GM23338 (cell line): Measurements from ENCODE around the gene DDR2. TPM values are rescaled to one million over a fixed set of nuclear protein-coding genes. Genes with fewer than 3 reads are reported as not detected.

Experiments used
- ATAC-seq: fragments of 200-7000 bp; cut with Tn5 transposase; 3 replicates; pipeline ENCODE4 v1.9.1; 2020
- DNase-seq: peaks from one replicate; pipeline ENCODE4 v3.0.0-alpha.2; 2015; ENCODE audit warnings: low spot score
- H2AFZ ChIP-seq: fragments of 200-600 bp; sonication (generic); 2 replicates; pipeline ENCODE4 v1.8.0; 2016; ENCODE audit warnings: antibody characterized with exemption, mild to moderate bottlenecking, moderate library complexity
- H3F3A ChIP-seq: fragments of 200-600 bp; sonication (generic); replicated peaks from 2 replicates; pipeline ENCODE4 v1.8.0; 2017; ENCODE audit warnings: antibody characterized with exemption, mixed run types, low read depth
- H3K27ac ChIP-seq: fragments of 200-600 bp; sonication (generic); 2 replicates; pipeline ENCODE4 v1.6.1; 2016; ENCODE audit warnings: low read depth
- H3K27me3 ChIP-seq: fragments of 200-600 bp; sonication (generic); 2 replicates; pipeline ENCODE4 v1.8.0; 2016; ENCODE audit warnings: mild to moderate bottlenecking, mixed run types, moderate library complexity; ENCODE audit not compliant: insufficient read depth
- H3K36me3 ChIP-seq: fragments of 200-600 bp; sonication (generic); 2 replicates; pipeline ENCODE4 v1.8.0; 2016; ENCODE audit warnings: mild to moderate bottlenecking; ENCODE audit not compliant: insufficient read depth
- H3K4me1 ChIP-seq: fragments of 200-600 bp; sonication (generic); 2 replicates; pipeline ENCODE4 v1.8.0; 2016; ENCODE audit warnings: mild to moderate bottlenecking, moderate library complexity; ENCODE audit not compliant: insufficient read depth
- H3K4me2 ChIP-seq: fragments of 200-600 bp; sonication (generic); 2 replicates; pipeline ENCODE4 v1.7.1; 2017; ENCODE audit warnings: mixed run types
- H3K4me3 ChIP-seq: fragments of 200-600 bp; sonication (generic); 2 replicates; pipeline ENCODE4 v1.6.1; 2016; ENCODE audit warnings: mixed run types
- H3K79me2 ChIP-seq: fragments of 200-600 bp; sonication (generic); replicated peaks from 2 replicates; pipeline ENCODE4 v1.8.0; 2017; ENCODE audit warnings: mild to moderate bottlenecking; ENCODE audit not compliant: insufficient read depth
- H3K9me2 ChIP-seq: fragments of 200-600 bp; sonication (generic); 2 replicates; pipeline ENCODE4 v1.8.0; 2017; ENCODE audit not compliant: insufficient read depth
- H4K20me1 ChIP-seq: fragments of 200-600 bp; sonication (generic); replicated peaks from 2 replicates; pipeline ENCODE4 v1.8.0; 2017; ENCODE audit warnings: mild to moderate bottlenecking; ENCODE audit not compliant: insufficient read depth
- H3K27ac Mint-ChIP-seq: 2 replicates; pipeline ENCODE4 v1.8.0; 2020; ENCODE audit warnings: inconsistent platforms, mild to moderate bottlenecking, moderate library complexity, mixed read lengths
- H3K27me3 Mint-ChIP-seq: 3 replicates; pipeline ENCODE4 v1.8.0; 2022; ENCODE audit warnings: low read depth, mild to moderate bottlenecking, moderate library complexity, mixed read lengths, inconsistent platforms; ENCODE audit not compliant: insufficient read depth, poor library complexity
- H3K36me3 Mint-ChIP-seq: 3 replicates; pipeline ENCODE4 v1.8.0; 2021; ENCODE audit warnings: low read depth, mild to moderate bottlenecking, inconsistent platforms, moderate library complexity, mixed read lengths
- H3K4me1 Mint-ChIP-seq: 3 replicates; pipeline ENCODE4 v1.8.0; 2020; ENCODE audit warnings: mild to moderate bottlenecking, inconsistent platforms, mixed read lengths
- H3K4me3 Mint-ChIP-seq: 3 replicates; pipeline ENCODE4 v1.8.0; 2021; ENCODE audit warnings: moderate library complexity, mild to moderate bottlenecking, inconsistent platforms, mixed read lengths
- H3K9me3 Mint-ChIP-seq: 3 replicates; pipeline ENCODE4 v1.8.0; 2020; ENCODE audit warnings: moderate library complexity, mild to moderate bottlenecking, inconsistent platforms, mixed read lengths
- CREB1 ChIP-seq: fragments of 250-450 bp; sonication (Bioruptor Pico); IDR thresholded peaks from 2 replicates; pipeline ENCODE4 v1.5.0; 2020; ENCODE audit warnings: low read depth, mild to moderate bottlenecking, moderate library complexity
- EZH2 ChIP-seq: fragments of 200-600 bp; sonication (generic); IDR thresholded peaks from one replicate; pipeline ENCODE4 v1.8.0; 2017; ENCODE audit warnings: antibody characterized with exemption, mild to moderate bottlenecking, low read depth; ENCODE audit not compliant: unreplicated experiment
- EZH2phosphoT487 ChIP-seq: fragments of 200-600 bp; sonication (generic); IDR thresholded peaks from one replicate; pipeline ENCODE4 v1.8.1; 2018; ENCODE audit warnings: antibody characterized with exemption; ENCODE audit not compliant: unreplicated experiment
- JUNB ChIP-seq: IDR thresholded peaks from one replicate; pipeline ENCODE4 v1.6.1; 2016; ENCODE audit warnings: antibody characterized with exemption; ENCODE audit not compliant: unreplicated experiment
- NANOG ChIP-seq: IDR thresholded peaks from 2 replicates; pipeline ENCODE4 v1.6.1; 2016; ENCODE audit warnings: antibody characterized with exemption, borderline replicate concordance
- POLR2AphosphoS5 ChIP-seq: IDR thresholded peaks from 2 replicates; pipeline ENCODE4 v1.6.1; 2016; ENCODE audit warnings: antibody characterized with exemption, low read depth
- REST ChIP-seq: IDR thresholded peaks from one replicate; pipeline ENCODE4 v1.6.1; 2018; ENCODE audit warnings: antibody characterized with exemption; ENCODE audit not compliant: unreplicated experiment
- STAT1 ChIP-seq: IDR thresholded peaks from one replicate; pipeline ENCODE4 v1.6.1; 2016; ENCODE audit warnings: antibody characterized with exemption; ENCODE audit not compliant: unreplicated experiment
- ZNF114 ChIP-seq: fragments of 250-450 bp; sonication (Bioruptor Pico); IDR thresholded peaks from 2 replicates; pipeline ENCODE4 v1.5.0; 2020; ENCODE audit warnings: mild to moderate bottlenecking, moderate library complexity
- ZNF331 ChIP-seq: fragments of 250-450 bp; sonication (Bioruptor Pico); IDR thresholded peaks from 2 replicates; pipeline ENCODE4 v1.5.0; 2020; ENCODE audit warnings: low read depth, mild to moderate bottlenecking, moderate library complexity
- ZNF462 ChIP-seq: fragments of 250-450 bp; sonication (Bioruptor Pico); IDR thresholded peaks from 2 replicates; pipeline ENCODE4 v1.5.0; 2020; ENCODE audit warnings: mild to moderate bottlenecking, moderate library complexity
- polyA plus RNA-seq: library from polyadenylated mRNA; unstranded; fragments of >200 nt; fragmentation: Nextera tagmentation; extraction: Ambion mirVana; gene quantifications from 2 replicates; pipeline ENCODE4 v1.2.1, GENCODE V29; 2016
- total RNA-seq: library from RNA; depleted of rRNA; stranded (reverse); fragments of >200 nt; shearing (Covaris generic); gene quantifications from 2 replicates; pipeline ENCODE4 v1.2.3, GENCODE V29; 2014
- TF ChIP-seq, protein P1 (sequence below), 2 experiments: fragments of 200-600 bp in 1 of 2; sonication (generic) in 1 of 2; conservative IDR thresholded peaks; 2 replicates each; pipeline versions ENCODE4 v1.5.1 to v1.6.1; 2016 to 2017; ENCODE audit warnings: antibody characterized with exemption in 2 of 2, low read depth in 2 of 2, mild to moderate bottlenecking in 2 of 2, moderate library complexity in 1 of 2
- TF ChIP-seq, protein P2 (sequence below): IDR thresholded peaks from 2 replicates; pipeline ENCODE4 v1.6.1; 2016; ENCODE audit warnings: antibody characterized with exemption

DDR2 gene
- total and polyA plus RNA-seq, 2 experiments from 2014 or later: 0.66 to 1.8 TPM

DNA sequence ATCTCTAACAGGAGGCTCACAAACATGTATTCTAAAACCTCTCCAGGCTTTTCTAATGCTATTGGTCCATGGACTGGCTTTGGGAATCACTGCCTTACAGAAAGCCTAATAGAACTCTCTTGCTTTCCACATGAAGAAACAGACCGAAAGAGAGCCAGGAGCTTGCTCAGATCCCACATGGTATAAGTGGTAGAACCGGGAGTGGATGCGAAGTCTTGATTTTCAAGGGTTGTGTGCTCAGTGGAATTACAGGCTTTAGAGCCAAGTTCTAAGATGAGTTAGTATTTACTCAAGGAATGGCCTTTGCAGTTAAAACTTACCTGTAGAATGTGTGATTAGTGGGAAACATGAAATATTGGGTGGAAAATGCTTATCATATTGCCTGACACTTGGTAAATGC is 103.9 kb downstream of the DDR2 start:
- no peaks in the 10 kb centered on the region for H3K4me1 ChIP-seq
- H3K36me3 Mint-ChIP-seq: no peaks in the 10 kb centered on the region
- no peak overlapping the region for H3K4me3 ChIP-seq
- no peak overlapping the region for H3K27ac ChIP-seq
- peaks cover 4% of the 10 kb centered on the region; the same call in 1 of the 3 replicates for H3K4me1 Mint-ChIP-seq
- H2AFZ ChIP-seq: no peak overlapping the region
- no peak overlapping the region for H3K4me2 ChIP-seq
- no peaks in the 10 kb centered on the region for H3K79me2 ChIP-seq
- no peaks in the 10 kb centered on the region for H3K9me3 Mint-ChIP-seq
- H3K9me2 ChIP-seq: no peaks in the 10 kb centered on the region
- H3F3A ChIP-seq: no peaks in the 10 kb centered on the region
- H3K27me3 ChIP-seq: no peaks in the 10 kb centered on the region
- ATAC-seq: no peak
- no peak for DNase-seq
- H3K36me3 ChIP-seq: no peaks in the 10 kb centered on the region
- no peaks in the 10 kb centered on the region for H4K20me1 ChIP-seq
- no peaks in the 10 kb centered on the region for H3K27me3 Mint-ChIP-seq
- TF ChIP-seq REST (no peak), ZNF114 (CRISPR knock-in tag) (no peak), JUNB (no peak), ZNF462 (no peak), EZH2 (no peak), POLR2AphosphoS5 (no peak), NANOG (no peak), EZH2phosphoT487 (no peak), STAT1 (no peak), CREB1 (no peak), ZNF331 (CRISPR knock-in tag) (no peak)
- TF ChIP-seq, protein P1, sequence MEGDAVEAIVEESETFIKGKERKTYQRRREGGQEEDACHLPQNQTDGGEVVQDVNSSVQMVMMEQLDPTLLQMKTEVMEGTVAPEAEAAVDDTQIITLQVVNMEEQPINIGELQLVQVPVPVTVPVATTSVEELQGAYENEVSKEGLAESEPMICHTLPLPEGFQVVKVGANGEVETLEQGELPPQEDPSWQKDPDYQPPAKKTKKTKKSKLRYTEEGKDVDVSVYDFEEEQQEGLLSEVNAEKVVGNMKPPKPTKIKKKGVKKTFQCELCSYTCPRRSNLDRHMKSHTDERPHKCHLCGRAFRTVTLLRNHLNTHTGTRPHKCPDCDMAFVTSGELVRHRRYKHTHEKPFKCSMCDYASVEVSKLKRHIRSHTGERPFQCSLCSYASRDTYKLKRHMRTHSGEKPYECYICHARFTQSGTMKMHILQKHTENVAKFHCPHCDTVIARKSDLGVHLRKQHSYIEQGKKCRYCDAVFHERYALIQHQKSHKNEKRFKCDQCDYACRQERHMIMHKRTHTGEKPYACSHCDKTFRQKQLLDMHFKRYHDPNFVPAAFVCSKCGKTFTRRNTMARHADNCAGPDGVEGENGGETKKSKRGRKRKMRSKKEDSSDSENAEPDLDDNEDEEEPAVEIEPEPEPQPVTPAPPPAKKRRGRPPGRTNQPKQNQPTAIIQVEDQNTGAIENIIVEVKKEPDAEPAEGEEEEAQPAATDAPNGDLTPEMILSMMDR (conservative IDR thresholded peaks at IDR 0.05; ENCODE audit: low read depth in 2 of 2): no peak
- TF ChIP-seq, protein P2, sequence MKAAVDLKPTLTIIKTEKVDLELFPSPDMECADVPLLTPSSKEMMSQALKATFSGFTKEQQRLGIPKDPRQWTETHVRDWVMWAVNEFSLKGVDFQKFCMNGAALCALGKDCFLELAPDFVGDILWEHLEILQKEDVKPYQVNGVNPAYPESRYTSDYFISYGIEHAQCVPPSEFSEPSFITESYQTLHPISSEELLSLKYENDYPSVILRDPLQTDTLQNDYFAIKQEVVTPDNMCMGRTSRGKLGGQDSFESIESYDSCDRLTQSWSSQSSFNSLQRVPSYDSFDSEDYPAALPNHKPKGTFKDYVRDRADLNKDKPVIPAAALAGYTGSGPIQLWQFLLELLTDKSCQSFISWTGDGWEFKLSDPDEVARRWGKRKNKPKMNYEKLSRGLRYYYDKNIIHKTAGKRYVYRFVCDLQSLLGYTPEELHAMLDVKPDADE: no peak
- H3K27ac Mint-ChIP-seq: no peak overlapping the region
- no peak overlapping the region for H3K4me3 Mint-ChIP-seq
